ENCODE measurements around the gene SENP1. TPM values are rescaled to one million over a fixed set of nuclear protein-coding genes. Genes with fewer than 3 reads are reported as not detected.

SENP1 gene
- total RNA-seq, 2 experiments from 2014 or later, result 20.3 to 25.7 TPM

DNA sequence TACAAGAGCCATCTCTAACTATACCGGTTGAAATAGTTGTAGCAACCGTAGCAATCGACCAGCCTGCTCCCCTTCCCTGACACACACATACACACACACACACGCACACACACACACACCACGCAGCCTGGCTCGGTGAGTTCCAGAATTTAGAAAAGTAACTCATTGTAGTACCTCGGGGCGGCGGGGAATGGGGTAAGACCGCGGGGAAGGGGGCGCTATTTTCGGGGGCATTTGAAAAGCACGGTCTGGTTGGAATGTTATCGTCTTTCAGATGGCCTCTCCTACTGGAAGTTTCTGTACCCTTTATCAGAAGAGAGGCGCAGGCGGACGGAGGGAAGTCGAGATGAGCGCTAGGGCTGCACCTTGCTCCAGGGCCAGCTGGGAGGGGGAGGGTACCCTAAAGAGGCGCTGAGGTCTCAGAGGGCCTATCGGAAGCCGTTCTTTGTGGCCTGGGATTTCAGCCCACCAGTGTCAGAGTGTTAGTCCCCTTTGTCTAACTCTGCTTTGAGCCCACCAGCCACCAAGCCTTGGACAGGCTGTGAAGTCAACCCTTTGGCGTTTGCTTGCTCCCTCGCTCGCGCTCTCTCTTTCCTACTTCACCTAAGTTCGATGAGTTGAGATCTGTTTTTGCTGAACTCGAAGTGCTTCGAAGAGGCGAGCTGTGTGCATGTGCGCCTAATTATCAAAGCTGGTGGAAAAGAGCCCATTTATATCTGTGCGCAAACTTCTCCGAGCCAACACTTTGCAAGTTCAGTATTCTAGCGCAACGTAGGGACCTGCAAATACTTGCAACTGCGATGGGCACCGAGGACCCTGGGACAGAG, 102.4 kb downstream of the SENP1 start:
- CTCF ChIA-PET, result no interaction called here
- intact Hi-C loops (cut with DNase I, micrococcal nuclease), result no loop called here
- H3K4me3 ChIP-seq (ENCODE audit: low read length), result peak overlapping the region; percentile 37
- Mint-ChIP-seq H3K9me3 (no peaks in the 10 kb centered on the region), H3K27ac (no peak overlapping the region), H3K4me3 (peak overlapping the region; percentile 71), H3K4me1 (ENCODE audit: low read depth) (peaks cover 33% of the 10 kb centered on the region), H3K36me3 (ENCODE audit: low read depth) (no peaks in the 10 kb centered on the region), H3K27me3 (peaks cover 97% of the 10 kb centered on the region)
- H3K27me3 ChIP-seq (ENCODE audit: control insufficient read depth in 1 of 2, insufficient read depth in 2 of 2, low read length in 2 of 2), result peaks cover 65 to 87% of the 10 kb centered on the region in 2 experiments
- no peaks in the 10 kb centered on the region for H3K36me3 ChIP-seq (ENCODE audit: insufficient read depth, low read length)
- peaks cover 44% of the 10 kb centered on the region for H3K4me1 ChIP-seq (ENCODE audit: insufficient read depth, low read length)
- DNase-seq (peak in 3 of 14 experiments; percentile 16 to 35 (median 33)), ATAC-seq (ENCODE audit: poor library complexity) (peak; percentile 22)
- TF ChIP-seq, protein P1, sequence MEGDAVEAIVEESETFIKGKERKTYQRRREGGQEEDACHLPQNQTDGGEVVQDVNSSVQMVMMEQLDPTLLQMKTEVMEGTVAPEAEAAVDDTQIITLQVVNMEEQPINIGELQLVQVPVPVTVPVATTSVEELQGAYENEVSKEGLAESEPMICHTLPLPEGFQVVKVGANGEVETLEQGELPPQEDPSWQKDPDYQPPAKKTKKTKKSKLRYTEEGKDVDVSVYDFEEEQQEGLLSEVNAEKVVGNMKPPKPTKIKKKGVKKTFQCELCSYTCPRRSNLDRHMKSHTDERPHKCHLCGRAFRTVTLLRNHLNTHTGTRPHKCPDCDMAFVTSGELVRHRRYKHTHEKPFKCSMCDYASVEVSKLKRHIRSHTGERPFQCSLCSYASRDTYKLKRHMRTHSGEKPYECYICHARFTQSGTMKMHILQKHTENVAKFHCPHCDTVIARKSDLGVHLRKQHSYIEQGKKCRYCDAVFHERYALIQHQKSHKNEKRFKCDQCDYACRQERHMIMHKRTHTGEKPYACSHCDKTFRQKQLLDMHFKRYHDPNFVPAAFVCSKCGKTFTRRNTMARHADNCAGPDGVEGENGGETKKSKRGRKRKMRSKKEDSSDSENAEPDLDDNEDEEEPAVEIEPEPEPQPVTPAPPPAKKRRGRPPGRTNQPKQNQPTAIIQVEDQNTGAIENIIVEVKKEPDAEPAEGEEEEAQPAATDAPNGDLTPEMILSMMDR (IDR thresholded peaks at IDR 0.05), result no peak
- no peak overlapping the region for H3K27ac ChIP-seq (ENCODE audit: low read depth in 1 of 2, low read length in 2 of 2)
- POLR2A ChIA-PET, result no interaction called here
- peaks cover 0 to 35% of the 10 kb centered on the region in 2 experiments for H3K9me3 ChIP-seq (ENCODE audit: control insufficient read depth in 1 of 2, insufficient read depth in 1 of 2, low read length in 2 of 2)

DNA sequence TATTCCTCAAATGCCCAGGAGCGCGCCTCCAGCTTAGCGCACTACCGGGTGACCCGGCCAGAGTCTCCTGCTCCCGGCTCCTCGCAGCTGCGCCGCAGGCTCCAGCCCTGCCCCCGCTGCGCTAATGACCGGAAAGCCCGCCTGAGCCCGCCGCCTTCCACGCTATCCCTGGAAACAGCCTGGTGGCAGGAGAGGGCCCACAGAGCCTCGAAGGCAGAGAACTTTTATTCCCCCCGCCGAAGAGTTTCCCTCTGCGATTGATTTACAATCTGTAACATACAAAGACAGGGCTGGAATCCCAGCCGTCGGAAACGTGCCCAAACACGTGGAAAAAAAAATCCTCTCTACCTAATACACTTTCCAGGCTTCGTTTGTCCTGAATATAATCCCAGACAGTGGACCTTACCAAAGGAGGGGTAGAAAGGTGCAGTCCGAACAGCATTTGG, 103.1 kb downstream of the SENP1 start:
- H3K9me3 Mint-ChIP-seq, result no peaks in the 10 kb centered on the region

DNA sequence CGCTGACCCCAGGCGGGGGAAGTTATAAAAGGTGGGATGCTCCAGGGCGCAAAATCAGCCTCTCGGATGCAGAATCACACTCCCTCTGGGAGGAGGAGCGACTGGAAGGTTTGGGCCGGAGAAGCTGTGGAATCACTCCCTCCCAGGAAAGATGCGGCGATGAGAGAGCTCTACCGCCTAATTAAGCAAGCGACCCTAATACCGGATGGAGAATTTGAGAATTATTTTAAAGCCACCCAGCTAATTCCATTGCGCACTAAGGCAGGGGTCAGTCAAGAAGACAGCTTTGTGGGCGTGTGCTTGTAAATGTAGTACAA, 103.5 kb downstream of the SENP1 start:
- Mint-ChIP-seq H3K36me3 (ENCODE audit: low read depth) (no peaks in the 10 kb centered on the region), H3K4me3 (peak overlapping the region; percentile 74), H3K27ac (no peak overlapping the region), H3K27me3 (peaks cover 96% of the 10 kb centered on the region), H3K9me3 (no peaks in the 10 kb centered on the region), H3K4me1 (ENCODE audit: low read depth) (peaks cover 33% of the 10 kb centered on the region)
- ATAC-seq (ENCODE audit: poor library complexity) (no peak), DNase-seq (no peak)
- Histone ChIP-seq H3K9me3 (ENCODE audit: control insufficient read depth in 1 of 2, insufficient read depth in 1 of 2, low read length in 2 of 2) (peaks cover 0 to 35% of the 10 kb centered on the region in 2 experiments), H3K27ac (ENCODE audit: low read depth in 1 of 2, low read length in 2 of 2) (no peak overlapping the region), H3K36me3 (ENCODE audit: insufficient read depth, low read length) (no peaks in the 10 kb centered on the region), H3K4me1 (ENCODE audit: insufficient read depth, low read length) (peaks cover 44% of the 10 kb centered on the region), H3K27me3 (ENCODE audit: control insufficient read depth in 1 of 2, insufficient read depth in 2 of 2, low read length in 2 of 2) (peaks cover 70 to 91% of the 10 kb centered on the region in 2 experiments), H3K4me3 (ENCODE audit: low read length) (peak overlapping the region; percentile 41)
- POLR2A ChIA-PET, result interaction anchor here (0.9 to 1.0 kb wide), 3 partner anchors 10 to 104 kb away, joined by 3 to 4 read pairs (median 3); no protein-coding TSS in a partner anchor
- TF ChIP-seq, protein P1 (IDR thresholded peaks at IDR 0.05), result no peak
- intact Hi-C loops (cut with DNase I, micrococcal nuclease), result no loop called here
- CTCF ChIA-PET, result no interaction called here

More for the DNA sequence above, 103.1 kb downstream of the SENP1 start:
- CTCF ChIA-PET, result no interaction called here
- Mint-ChIP-seq H3K4me1 (ENCODE audit: low read depth) (peaks cover 33% of the 10 kb centered on the region), H3K4me3 (peak overlapping the region; percentile 71), H3K27ac (no peak overlapping the region), H3K36me3 (ENCODE audit: low read depth) (no peaks in the 10 kb centered on the region), H3K27me3 (peaks cover 97% of the 10 kb centered on the region)
- intact Hi-C loops (cut with DNase I, micrococcal nuclease), result no loop called here
- peaks cover 44% of the 10 kb centered on the region for H3K4me1 ChIP-seq (ENCODE audit: insufficient read depth, low read length)
- DNase-seq, result no peak
- H3K4me3 ChIP-seq (ENCODE audit: low read length), result no peak overlapping the region
- ATAC-seq (ENCODE audit: poor library complexity), result no peak
- peaks cover 0 to 35% of the 10 kb centered on the region in 2 experiments for H3K9me3 ChIP-seq (ENCODE audit: control insufficient read depth in 1 of 2, insufficient read depth in 1 of 2, low read length in 2 of 2)
- POLR2A ChIA-PET, result interaction anchor here (1.0 kb wide), 2 partner anchors 11 to 14 kb away, joined by 3 to 4 read pairs; no protein-coding TSS in a partner anchor
- H3K27ac ChIP-seq (ENCODE audit: low read depth in 1 of 2, low read length in 2 of 2), result no peak overlapping the region
- no peaks in the 10 kb centered on the region for H3K36me3 ChIP-seq (ENCODE audit: insufficient read depth, low read length)
- peaks cover 66 to 87% of the 10 kb centered on the region in 2 experiments for H3K27me3 ChIP-seq (ENCODE audit: control insufficient read depth in 1 of 2, insufficient read depth in 2 of 2, low read length in 2 of 2)
- TF ChIP-seq, protein P1 (IDR thresholded peaks at IDR 0.05), result no peak
